Astrocyte of the spinal cord (primary cell): Measurements from ENCODE around the gene PYM1.

ENCODE experiments used
- DNase-seq: peaks from one replicate; pipeline ENCODE4 v3.0.0; 2011; ENCODE audit warnings: low read depth, low spot score
- H3K4me3 ChIP-seq: 2 replicates; pipeline ENCODE4 v1.5.1; 2011; ENCODE audit warnings: low read depth, mild to moderate bottlenecking, low read length, moderate library complexity
- in situ Hi-C: cut with HindIII; loops from 2 replicates; pipeline ENCODE4 v1.10.0; 2017; ENCODE audit warnings: low sequenced_read_pairs
- TF ChIP-seq, protein P1 (sequence below): IDR thresholded peaks from 2 replicates; pipeline ENCODE4 v1.5.1; 2012; ENCODE audit warnings: low read depth, mild to moderate bottlenecking, low read length, inconsistent platforms

Gene PYM1

DNA sequence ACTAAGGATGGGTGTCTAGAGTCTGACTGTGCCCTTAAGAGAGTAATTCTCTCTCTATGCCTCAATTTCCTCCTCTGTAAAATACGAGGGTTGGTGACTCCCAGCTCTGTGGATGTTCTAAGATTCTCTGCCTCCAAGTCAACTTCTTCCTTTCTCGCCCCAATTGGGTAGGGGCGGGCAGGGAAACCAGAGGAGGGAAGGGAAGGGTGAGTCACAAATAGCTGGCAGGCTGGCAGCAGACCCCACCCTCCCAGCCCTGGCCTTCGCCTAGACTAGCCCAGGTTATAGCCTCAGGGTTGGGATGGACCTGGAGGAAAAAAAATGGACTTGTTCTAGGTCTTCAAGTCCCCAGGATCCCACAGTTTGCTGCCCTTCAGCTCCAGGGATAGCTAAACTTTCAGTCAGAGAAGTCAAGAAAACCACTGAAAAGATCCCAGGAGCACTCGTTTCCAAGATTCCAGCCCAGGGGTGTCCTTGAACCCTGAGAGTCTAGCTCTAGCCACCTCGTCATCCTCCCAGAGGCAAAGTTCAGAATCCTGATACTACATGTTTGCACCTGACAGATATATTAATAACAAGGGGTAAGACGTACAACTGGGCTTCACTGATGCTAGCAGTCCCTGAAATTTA is 5.6 kb upstream of the PYM1 start:
- TF ChIP-seq, protein P1, sequence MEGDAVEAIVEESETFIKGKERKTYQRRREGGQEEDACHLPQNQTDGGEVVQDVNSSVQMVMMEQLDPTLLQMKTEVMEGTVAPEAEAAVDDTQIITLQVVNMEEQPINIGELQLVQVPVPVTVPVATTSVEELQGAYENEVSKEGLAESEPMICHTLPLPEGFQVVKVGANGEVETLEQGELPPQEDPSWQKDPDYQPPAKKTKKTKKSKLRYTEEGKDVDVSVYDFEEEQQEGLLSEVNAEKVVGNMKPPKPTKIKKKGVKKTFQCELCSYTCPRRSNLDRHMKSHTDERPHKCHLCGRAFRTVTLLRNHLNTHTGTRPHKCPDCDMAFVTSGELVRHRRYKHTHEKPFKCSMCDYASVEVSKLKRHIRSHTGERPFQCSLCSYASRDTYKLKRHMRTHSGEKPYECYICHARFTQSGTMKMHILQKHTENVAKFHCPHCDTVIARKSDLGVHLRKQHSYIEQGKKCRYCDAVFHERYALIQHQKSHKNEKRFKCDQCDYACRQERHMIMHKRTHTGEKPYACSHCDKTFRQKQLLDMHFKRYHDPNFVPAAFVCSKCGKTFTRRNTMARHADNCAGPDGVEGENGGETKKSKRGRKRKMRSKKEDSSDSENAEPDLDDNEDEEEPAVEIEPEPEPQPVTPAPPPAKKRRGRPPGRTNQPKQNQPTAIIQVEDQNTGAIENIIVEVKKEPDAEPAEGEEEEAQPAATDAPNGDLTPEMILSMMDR: no peak
- DNase-seq: no peak
- in situ Hi-C loops: no loop called here
- no peak overlapping the region for H3K4me3 ChIP-seq

DNA sequence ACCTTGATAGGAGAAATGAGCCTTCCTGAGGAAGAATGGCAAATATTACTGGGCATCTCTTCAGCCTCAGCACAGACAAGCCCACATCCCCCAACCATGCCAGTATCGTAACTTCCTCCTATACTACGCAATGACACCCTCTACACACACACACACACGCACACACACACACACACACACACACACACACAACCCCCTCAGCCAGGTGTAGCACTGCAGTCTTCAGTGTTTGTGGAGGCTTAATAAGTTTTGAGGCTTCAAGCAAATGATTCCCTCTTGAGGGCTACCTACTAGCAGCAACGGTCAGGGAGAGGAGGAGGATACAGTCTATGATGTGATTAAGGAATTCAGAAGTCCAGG is 4.8 kb upstream of the PYM1 start:
- in situ Hi-C loops: no loop called here
- DNase-seq: peak; percentile 28

DNA sequence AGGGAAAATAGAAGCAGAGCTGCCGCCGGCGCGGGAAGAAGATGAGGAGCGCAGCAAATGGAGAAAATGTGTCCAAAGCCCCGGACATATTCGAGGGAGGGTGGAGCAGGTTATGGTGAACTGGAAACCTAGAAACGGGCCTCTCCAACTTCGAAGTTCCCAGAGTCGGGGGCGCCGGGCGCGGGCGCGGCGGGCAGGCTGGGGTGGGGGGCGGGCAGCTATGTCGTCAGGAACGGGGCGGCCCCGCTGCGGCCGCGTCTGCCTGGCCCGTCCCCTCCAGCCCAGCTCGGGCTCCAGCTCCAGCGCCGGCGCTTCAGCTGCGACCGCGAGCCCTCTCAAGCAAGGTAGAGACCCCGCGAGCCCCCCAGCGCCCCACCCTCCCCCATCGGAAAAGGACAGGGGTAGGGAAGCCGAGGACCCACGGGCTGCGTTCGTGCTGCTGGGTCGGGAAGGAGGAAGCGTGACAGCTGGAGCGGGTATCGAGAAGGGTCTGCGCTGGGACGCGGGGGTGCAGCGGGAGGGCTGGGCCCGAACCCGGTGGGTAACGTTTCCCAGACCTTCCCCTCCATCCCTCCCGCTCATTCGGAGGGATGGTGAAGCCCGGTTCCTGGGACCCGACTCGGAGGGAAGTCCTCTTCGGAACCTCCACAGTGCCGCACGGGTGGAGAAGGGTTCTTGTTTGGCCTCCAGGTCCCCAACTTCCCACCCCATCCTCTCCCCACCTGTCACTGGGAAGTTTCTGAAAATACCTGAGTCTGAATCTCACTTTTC is 4.3 kb upstream of the PYM1 start:
- H3K4me3 ChIP-seq: peak overlapping the region; percentile 72
- TF ChIP-seq, protein P1: no peak
- in situ Hi-C loops: no loop called here
- DNase-seq: peak; percentile 43

More for the DNA sequence above, 4.8 kb upstream of the PYM1 start:
- peak overlapping the region; percentile 72 for H3K4me3 ChIP-seq
- TF ChIP-seq, protein P1: no peak

DNA sequence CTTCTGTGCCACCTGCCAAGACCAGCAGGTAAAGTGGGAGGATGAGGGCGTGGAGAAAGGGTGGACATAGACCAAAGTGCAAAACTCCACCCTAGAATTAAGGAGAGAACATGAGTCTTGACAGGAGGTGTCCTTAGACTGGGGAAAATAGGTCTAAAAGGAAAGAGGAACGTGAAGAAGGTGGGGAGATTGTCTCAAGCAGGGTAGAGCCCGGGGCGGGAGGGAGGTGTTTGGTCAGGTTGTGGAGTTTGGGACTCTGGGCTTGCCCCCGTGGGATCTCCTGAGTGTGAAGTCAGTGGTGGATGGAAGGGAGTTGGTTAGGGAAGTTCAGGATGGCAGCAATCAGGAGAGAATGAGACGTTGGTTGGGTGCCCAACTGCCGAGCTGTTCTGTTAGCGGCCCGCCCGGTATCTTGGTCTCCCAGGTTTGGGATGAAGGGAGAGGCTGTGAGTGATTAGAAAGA is 3.7 kb upstream of the PYM1 start:
- DNase-seq: no peak
- TF ChIP-seq, protein P1: no peak
- in situ Hi-C loops: no loop called here
- H3K4me3 ChIP-seq: peak overlapping the region; percentile 72

DNA sequence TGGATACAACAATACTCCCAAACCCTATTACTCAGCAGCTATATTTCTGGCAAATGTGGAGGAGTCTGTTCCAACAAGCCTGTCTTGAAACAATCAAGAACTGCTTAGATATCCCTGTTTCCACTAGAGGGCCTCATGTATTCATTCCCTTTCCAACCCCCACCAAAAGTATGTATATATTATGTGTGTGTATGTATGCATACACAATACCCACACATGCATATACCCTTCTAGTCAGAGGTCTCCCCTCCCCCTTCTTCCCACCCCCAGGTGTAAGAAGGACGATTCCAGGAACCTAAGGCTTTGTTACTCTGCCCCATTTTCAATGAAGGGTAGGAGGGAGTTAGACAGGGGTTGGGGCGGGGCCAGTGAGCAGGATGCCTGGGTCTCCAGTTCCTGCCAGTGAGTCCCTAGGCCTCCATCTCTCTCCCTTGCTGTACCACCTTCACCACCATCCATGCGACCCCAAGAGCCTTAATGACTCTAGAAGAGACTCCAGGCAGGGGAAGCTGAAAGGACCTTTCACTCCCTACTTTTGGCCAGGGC is 3.1 kb upstream of the PYM1 start, which contains the start of gene DGKA:
TSS of gene DGKA (plus strand) at position 392 of the 546 bp plus-strand sequence. CDS start 5,342 bp downstream, outside the sequence.
- in situ Hi-C loops: no loop called here
- H3K4me3 ChIP-seq: peak within 1 kb of the TSS; percentile 72
- peak; percentile 78 for DNase-seq
- TF ChIP-seq, protein P1: peak; percentile 64

DNA sequence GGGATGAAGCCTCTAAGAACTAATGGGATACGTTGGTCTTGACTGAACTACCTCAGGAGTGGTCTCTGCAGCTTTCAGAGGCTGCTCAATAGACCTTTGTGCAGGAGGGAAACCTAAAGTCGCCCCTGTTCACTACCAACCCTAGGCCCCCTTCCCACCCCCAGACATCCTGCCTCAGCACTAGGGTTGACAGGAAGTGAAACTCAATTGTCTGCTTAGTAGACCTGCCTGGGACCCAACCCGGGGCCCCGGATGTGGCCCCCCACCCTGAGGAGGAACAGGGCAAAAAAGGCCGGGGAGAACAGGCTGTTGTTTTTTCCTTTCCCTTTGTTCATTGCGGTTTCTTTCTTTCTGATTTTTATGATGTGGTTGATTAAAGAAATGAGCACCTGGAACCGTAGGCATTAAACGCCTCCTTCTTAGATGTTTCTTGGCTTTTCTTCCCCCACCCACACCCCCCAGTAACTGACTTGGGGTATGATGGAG is 1.7 kb upstream of the PYM1 start:
- TF ChIP-seq, protein P1: no peak
- no peak overlapping the region for H3K4me3 ChIP-seq
- in situ Hi-C loops: no loop called here
- DNase-seq: no peak
